CD4-positive, alpha-beta T cell (primary cell): ENCODE measurements around the gene CYP26A1. TPM values are rescaled to one million over a fixed set of nuclear protein-coding genes. Genes with fewer than 3 reads are reported as not detected.
"Not testable (repeated sequence)": the region's sequence is repeated elsewhere in the genome, so short reads cannot be mapped to it uniquely, and the experiment has no call there.

Experiments used
- ATAC-seq: fragments of 200-7000 bp; cut with Tn5 transposase; one replicate; pipeline ENCODE4 v1.10.0; 2022; ENCODE audit warnings: mild to moderate bottlenecking; ENCODE audit not compliant: poor library complexity
- CTCF ChIA-PET: fragments of 350-600 bp; sonication (Branson Sonifier 250); formaldehyde crosslinking; loops from one replicate; lab custom pipeline; 2021; ENCODE audit warnings: antibody characterized with exemption, inconsistent platforms; lab: Charles Lee
- POLR2A ChIA-PET: fragments of 350-600 bp; sonication (Branson Sonifier 250); formaldehyde crosslinking; loops from one replicate; lab custom pipeline; 2021; ENCODE audit warnings: antibody characterized with exemption, inconsistent platforms; lab: Charles Lee
- DNase-seq, 14 experiments: peaks; one replicate each; pipeline ENCODE4 v3.0.0-alpha.2; 2013 to 2020; ENCODE audit warnings: mixed read lengths in 2 of 14
- H3K27ac ChIP-seq, 2 donors: one replicate each; pipeline versions ENCODE4 v1.5.1 to v1.7.0; 2013; ENCODE audit warnings: low read length in 2 of 2, low read depth in 1 of 2, mild to moderate bottlenecking in 1 of 2
- H3K27me3 ChIP-seq, 2 experiments: 1 replicate in 1 of 2; 2 replicates in 1 of 2; pipeline versions ENCODE4 v1.6.1 to v1.7.0; 2013; ENCODE audit warnings: low read length in 2 of 2, control low read depth in 1 of 2, mild to moderate bottlenecking in 1 of 2, moderate library complexity in 1 of 2; ENCODE audit not compliant: insufficient read depth in 2 of 2, control insufficient read depth in 1 of 2
- H3K36me3 ChIP-seq: one replicate; pipeline ENCODE4 v1.6.1; 2013; ENCODE audit warnings: low read length, control low read depth; ENCODE audit not compliant: insufficient read depth
- H3K4me1 ChIP-seq: one replicate; pipeline ENCODE4 v1.6.1; 2013; ENCODE audit warnings: low read length, control low read depth; ENCODE audit not compliant: insufficient read depth
- H3K4me3 ChIP-seq: one replicate; pipeline ENCODE4 v1.5.1; 2013; ENCODE audit warnings: mild to moderate bottlenecking, low read length, moderate library complexity
- H3K9me3 ChIP-seq, 2 experiments: 1 replicate in 1 of 2; 2 replicates in 1 of 2; pipeline versions ENCODE4 v1.6.1 to v1.7.0; 2013; ENCODE audit warnings: low read length in 2 of 2, mild to moderate bottlenecking in 2 of 2, control low read depth in 1 of 2, moderate library complexity in 1 of 2; ENCODE audit not compliant: control insufficient read depth in 1 of 2, insufficient read depth in 1 of 2
- H3K27ac Mint-ChIP-seq: one replicate; pipeline ENCODE4 v1.8.0; 2020; ENCODE audit warnings: mixed read lengths
- H3K27me3 Mint-ChIP-seq: one replicate; pipeline ENCODE4 v1.8.0; 2021; ENCODE audit warnings: mixed read lengths
- H3K36me3 Mint-ChIP-seq: one replicate; pipeline ENCODE4 v1.8.0; 2021; ENCODE audit warnings: low read depth, mixed read lengths
- H3K4me1 Mint-ChIP-seq: one replicate; pipeline ENCODE4 v1.8.0; 2021; ENCODE audit warnings: low read depth, mixed read lengths
- H3K4me3 Mint-ChIP-seq: one replicate; pipeline ENCODE4 v1.8.0; 2020; ENCODE audit warnings: mild to moderate bottlenecking, mixed read lengths
- H3K9me3 Mint-ChIP-seq: one replicate; pipeline ENCODE4 v1.8.0; 2020; ENCODE audit warnings: mixed read lengths
- intact Hi-C, 2 experiments: fragments of 100-400 bp; cut with DNase I in 1 of 2; cut with micrococcal nuclease in 1 of 2; formaldehyde crosslinking; loops; one replicate each; pipeline versions ENCODE4 v1.15.1 to v1.9.0; 2023 to 2025; cut with DNase I, micrococcal nuclease
- total RNA-seq, 174 experiments: library from RNA in 2 of 174; stranded (reverse) in 2 of 174; gene quantifications; one replicate each; pipeline ENCODE4 v1.2.3 and lab custom pipeline; 2021 to 2026
- TF ChIP-seq, protein P1 (sequence below): fragments of 200-600 bp; IDR thresholded peaks from one replicate; pipeline ENCODE4 v1.8.0; 2022; ENCODE audit warnings: antibody characterized with exemption, mild to moderate bottlenecking

Gene CYP26A1
- total RNA-seq, 2 experiments from 2014 or later, result not detected

DNA sequence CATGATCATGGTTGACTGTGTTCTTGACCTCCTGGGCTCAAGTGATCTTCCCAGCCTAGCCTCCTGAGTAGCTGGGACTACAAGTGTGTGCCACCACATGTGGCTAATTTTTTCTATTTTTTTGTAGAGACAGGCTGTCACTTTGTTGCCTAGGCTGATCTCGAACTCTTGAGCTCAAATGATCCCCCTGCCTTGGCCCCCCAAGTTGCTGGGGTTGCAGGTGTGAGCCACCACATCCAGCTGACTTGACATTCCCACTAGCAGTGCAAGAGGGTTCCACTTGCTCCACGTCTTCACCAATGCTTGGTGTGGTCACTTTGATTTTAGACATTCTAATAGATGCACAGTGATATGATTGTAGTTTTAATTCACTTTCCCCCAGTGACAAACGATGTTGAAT is 25.1 kb downstream of the CYP26A1 start:
- no peak overlapping the region for H3K27ac Mint-ChIP-seq
- no peak overlapping the region for H3K4me3 ChIP-seq
- H3K4me1 ChIP-seq, result no peaks in the 10 kb centered on the region
- H3K9me3 ChIP-seq, result no peaks in the 10 kb centered on the region
- H3K4me3 Mint-ChIP-seq, result no peak overlapping the region
- TF ChIP-seq, protein P1, sequence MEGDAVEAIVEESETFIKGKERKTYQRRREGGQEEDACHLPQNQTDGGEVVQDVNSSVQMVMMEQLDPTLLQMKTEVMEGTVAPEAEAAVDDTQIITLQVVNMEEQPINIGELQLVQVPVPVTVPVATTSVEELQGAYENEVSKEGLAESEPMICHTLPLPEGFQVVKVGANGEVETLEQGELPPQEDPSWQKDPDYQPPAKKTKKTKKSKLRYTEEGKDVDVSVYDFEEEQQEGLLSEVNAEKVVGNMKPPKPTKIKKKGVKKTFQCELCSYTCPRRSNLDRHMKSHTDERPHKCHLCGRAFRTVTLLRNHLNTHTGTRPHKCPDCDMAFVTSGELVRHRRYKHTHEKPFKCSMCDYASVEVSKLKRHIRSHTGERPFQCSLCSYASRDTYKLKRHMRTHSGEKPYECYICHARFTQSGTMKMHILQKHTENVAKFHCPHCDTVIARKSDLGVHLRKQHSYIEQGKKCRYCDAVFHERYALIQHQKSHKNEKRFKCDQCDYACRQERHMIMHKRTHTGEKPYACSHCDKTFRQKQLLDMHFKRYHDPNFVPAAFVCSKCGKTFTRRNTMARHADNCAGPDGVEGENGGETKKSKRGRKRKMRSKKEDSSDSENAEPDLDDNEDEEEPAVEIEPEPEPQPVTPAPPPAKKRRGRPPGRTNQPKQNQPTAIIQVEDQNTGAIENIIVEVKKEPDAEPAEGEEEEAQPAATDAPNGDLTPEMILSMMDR, result no peak
- H3K27ac ChIP-seq, result no peak overlapping the region
- ChIA-PET CTCF (interaction anchor here (1.2 kb wide), 1 partner anchor 19 kb away, joined by 4 read pairs; no protein-coding TSS in a partner anchor), POLR2A (no interaction called here)
- H3K9me3 Mint-ChIP-seq, result no peaks in the 10 kb centered on the region
- no peaks in the 10 kb centered on the region for H3K27me3 Mint-ChIP-seq
- H3K4me1 Mint-ChIP-seq, result no peaks in the 10 kb centered on the region
- H3K36me3 ChIP-seq, result no peaks in the 10 kb centered on the region
- intact Hi-C loops, result no loop called here
- ATAC-seq (no peak), DNase-seq (no peak)
- H3K36me3 Mint-ChIP-seq, result no peaks in the 10 kb centered on the region
- no peaks in the 10 kb centered on the region for H3K27me3 ChIP-seq

DNA sequence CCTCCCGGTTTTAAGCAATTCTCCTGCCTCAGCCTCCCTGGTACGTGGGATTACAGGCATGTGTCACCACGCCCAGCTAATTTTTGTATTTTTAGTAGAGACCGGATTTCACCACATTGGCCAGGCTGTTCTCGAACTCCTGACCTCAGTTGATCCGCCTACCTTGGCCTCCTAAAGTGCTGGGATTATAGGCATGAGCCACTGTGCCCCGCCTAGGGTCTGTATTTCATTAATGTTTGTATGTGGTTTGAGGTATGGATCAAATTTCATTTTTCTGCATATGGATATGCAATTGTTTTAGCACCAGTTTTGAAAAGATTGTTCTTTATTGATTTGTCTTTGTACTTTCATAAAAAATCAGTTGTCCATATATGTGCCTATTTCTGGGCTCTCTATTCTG is 26.0 kb downstream of the CYP26A1 start:
- DNase-seq, result no peak
- H3K4me1 Mint-ChIP-seq, result no peaks in the 10 kb centered on the region
- H3K27me3 Mint-ChIP-seq, result no peaks in the 10 kb centered on the region
- Histone ChIP-seq H3K9me3 (no peaks in the 10 kb centered on the region), H3K27me3 (no peaks in the 10 kb centered on the region), H3K4me1 (no peaks in the 10 kb centered on the region), H3K4me3 (no peak overlapping the region), H3K27ac (no peak overlapping the region), H3K36me3 (no peaks in the 10 kb centered on the region)
- intact Hi-C loops, result no loop called here
- H3K4me3 Mint-ChIP-seq, result no peak overlapping the region
- ChIA-PET CTCF (no interaction called here), POLR2A (no interaction called here)
- no peak overlapping the region for H3K27ac Mint-ChIP-seq
- TF ChIP-seq, protein P1, result no peak
- no peaks in the 10 kb centered on the region for H3K36me3 Mint-ChIP-seq
- no peaks in the 10 kb centered on the region for H3K9me3 Mint-ChIP-seq
- no peak for ATAC-seq

DNA sequence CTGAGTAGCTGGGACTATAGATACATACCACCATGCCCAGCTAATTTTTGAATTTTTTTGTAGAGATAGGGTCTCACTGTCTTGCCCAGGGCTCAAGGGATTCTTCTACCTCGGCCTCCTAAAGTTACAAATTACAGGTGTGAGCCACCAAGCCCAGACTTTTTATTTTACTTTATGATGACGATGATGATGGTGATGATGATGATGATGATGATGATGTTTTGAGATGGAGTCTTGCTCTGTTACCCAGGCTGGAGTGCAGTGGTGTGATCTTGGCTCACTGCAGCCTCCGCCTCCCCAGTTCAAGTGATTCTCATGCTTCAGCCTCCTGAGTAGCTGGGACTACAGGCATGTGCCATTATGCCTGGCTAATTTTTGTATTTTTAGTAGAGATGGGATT is 27.5 kb downstream of the CYP26A1 start:
- H3K4me1 Mint-ChIP-seq, POLR2A ChIA-PET, H3K27ac Mint-ChIP-seq, H3K4me1 ChIP-seq, DNase-seq, H3K27ac ChIP-seq, H3K4me3 ChIP-seq, H3K4me3 Mint-ChIP-seq, H3K27me3 Mint-ChIP-seq, H3K36me3 Mint-ChIP-seq, H3K9me3 Mint-ChIP-seq, CTCF ChIA-PET, ATAC-seq, H3K36me3 ChIP-seq, intact Hi-C loops, H3K27me3 ChIP-seq, H3K9me3 ChIP-seq: not testable (repeated sequence)

DNA sequence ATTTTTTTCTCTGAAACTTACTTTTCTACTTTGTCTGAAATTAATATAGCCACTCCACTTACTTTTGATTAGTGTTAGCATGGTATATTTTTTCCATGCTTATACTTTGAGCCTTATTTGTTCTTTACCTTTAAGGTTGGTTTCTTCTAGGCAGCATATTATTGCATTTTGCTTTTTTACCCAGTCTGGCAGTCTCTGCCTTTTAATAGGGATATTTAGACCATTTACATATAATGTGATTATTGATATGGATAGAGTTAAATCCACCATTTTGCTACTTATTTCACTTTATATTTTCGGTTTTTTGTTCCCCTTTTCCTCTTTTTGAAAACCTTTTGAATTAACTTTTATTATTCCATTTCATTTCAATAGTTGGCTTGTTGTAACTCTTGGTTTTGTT is 30.3 kb downstream of the CYP26A1 start:
- H3K27ac Mint-ChIP-seq, result no peak overlapping the region
- H3K9me3 ChIP-seq, result no peaks in the 10 kb centered on the region
- DNase-seq (no peak), ATAC-seq (no peak)
- no peak overlapping the region for H3K27ac ChIP-seq
- CTCF ChIA-PET, result no interaction called here
- H3K36me3 ChIP-seq, result no peaks in the 10 kb centered on the region
- H3K4me3 ChIP-seq, result no peak overlapping the region
- TF ChIP-seq, protein P1, result no peak
- H3K4me1 ChIP-seq, result no peaks in the 10 kb centered on the region
- H3K4me1 Mint-ChIP-seq, result no peaks in the 10 kb centered on the region
- H3K27me3 ChIP-seq, result no peaks in the 10 kb centered on the region
- intact Hi-C loops, result no loop called here
- H3K36me3 Mint-ChIP-seq, result no peaks in the 10 kb centered on the region
- H3K27me3 Mint-ChIP-seq, result no peaks in the 10 kb centered on the region
- H3K4me3 Mint-ChIP-seq, result no peak overlapping the region
- H3K9me3 Mint-ChIP-seq, result no peaks in the 10 kb centered on the region
- POLR2A ChIA-PET, result no interaction called here
